Tibial nerve (tissue), 4 donors: Measurements from ENCODE around the gene GABPB2. TPM values are rescaled to one million over a fixed set of nuclear protein-coding genes. Genes with fewer than 3 reads are reported as not detected.

ENCODE experiments used
- DNase-seq, 2 donors: peaks; one replicate each; pipeline ENCODE4 v3.0.0-alpha.2; 2019; ENCODE audit warnings: low spot score in 2 of 2
- H3K27ac ChIP-seq, 4 donors: fragments of 200-600 bp; sonication (generic) in 3 of 4; one replicate each; pipeline ENCODE4 v1.5.1; 2017 to 2019; ENCODE audit warnings: mild to moderate bottlenecking in 1 of 4
- H3K27me3 ChIP-seq, 2 donors: fragments of 200-600 bp; sonication (generic) in 1 of 2; one replicate each; pipeline versions ENCODE4 v1.5.1 to v1.6.0; 2017 to 2019
- H3K36me3 ChIP-seq, 3 donors: fragments of 200-600 bp; sonication (generic); one replicate each; pipeline ENCODE4 v1.5.1; 2018 to 2019
- H3K4me1 ChIP-seq, 4 donors: fragments of 200-600 bp; sonication (generic) in 3 of 4; one replicate each; pipeline ENCODE4 v1.5.1; 2017 to 2019
- H3K4me3 ChIP-seq, 4 donors: fragments of 200-600 bp; sonication (generic) in 3 of 4; one replicate each; pipeline ENCODE4 v1.5.1; 2017 to 2019; ENCODE audit warnings: mild to moderate bottlenecking in 1 of 4, moderate library complexity in 1 of 4
- H3K9me3 ChIP-seq, 4 donors: fragments of 200-600 bp; sonication (generic) in 3 of 4; one replicate each; pipeline ENCODE4 v1.5.1; 2017 to 2019
- CTCF ChIP-seq, 5 experiments: fragments of 200-600 bp in 3 of 5; fragments of 450-650 bp in 2 of 5; sonication (generic) in 3 of 5; IDR thresholded peaks; one replicate each; pipeline ENCODE4 v1.5.1; 2016 to 2019; ENCODE audit warnings: antibody characterized with exemption in 5 of 5, mild to moderate bottlenecking in 3 of 5, moderate library complexity in 2 of 5
- EP300 ChIP-seq, 2 donors: sonication (generic); formaldehyde crosslinking; IDR thresholded peaks; one replicate each; pipeline ENCODE4 v1.6.1; 2017; ENCODE audit warnings: antibody characterized with exemption in 2 of 2, mild to moderate bottlenecking in 1 of 2
- POLR2A ChIP-seq, 2 donors: fragments of 450-650 bp; IDR thresholded peaks; one replicate each; pipeline ENCODE4 v1.6.1; 2017; ENCODE audit warnings: antibody characterized with exemption in 2 of 2, mild to moderate bottlenecking in 2 of 2, moderate library complexity in 2 of 2
- WGBS, 2 donors: methylation state at CpG; one replicate each; pipeline ENCODE4 v1.1.5; 2018; 5-methylcytosine and 5-hydroxymethylcytosine counted together
- total RNA-seq, 4 donors: library from RNA; depleted of rRNA; stranded (reverse); fragments of >200 nt; gene quantifications; one replicate each; pipeline ENCODE4 v1.1.0, GENCODE V29; 2016

The GABPB2 gene
- total RNA-seq, 4 donors from 2014 or later = 17.4 to 43.1 (median 22.3) TPM

GRCh38 chr1:151036356-151036755, 34.2 kb upstream of the GABPB2 start, which contains the start of gene BNIPL:
TSS of gene BNIPL (plus strand) at chr1:151036586. CDS start at chr1:151036726, 140 bp downstream.
- Histone ChIP-seq H3K4me3 (no peak within 1 kb of the TSS), H3K4me1 (no peaks in the 10 kb centered on the region), H3K27me3 (no peaks in the 10 kb centered on the region), H3K27ac (no peak within 1 kb of the TSS), H3K36me3 (peaks cover 0 to 42% (median 4%) of the 10 kb centered on the region in 3 donors), H3K9me3 (no peaks in the 10 kb centered on the region)
- TF ChIP-seq EP300 (IDR thresholded peaks at IDR 0.05) = no peak
- no peak for TF ChIP-seq POLR2A (IDR thresholded peaks at IDR 0.05)
- WGBS, 2 donors = 40 to 44% methylated on average over 2 of the region's 2 CpGs
- DNase-seq = no peak

DNA sequence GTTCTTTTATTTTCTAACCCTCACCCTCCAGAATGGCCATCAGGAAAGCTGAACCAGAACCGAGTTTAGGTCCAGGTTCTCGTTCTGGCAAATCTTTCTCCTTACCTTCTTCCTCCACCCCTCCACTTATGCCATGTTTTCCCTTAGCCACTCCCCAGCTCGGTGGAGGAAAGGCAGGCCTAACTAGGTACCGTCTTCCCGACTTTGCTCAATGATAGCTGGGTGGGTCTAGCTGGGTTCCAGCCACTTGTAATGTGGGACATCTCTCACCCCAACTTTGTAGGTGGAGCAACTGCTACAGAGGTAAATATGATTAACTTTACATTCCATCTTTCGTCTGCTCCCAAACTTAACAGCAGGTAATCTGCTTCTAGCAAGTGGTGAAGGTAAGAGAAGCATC, 33.5 kb upstream of the GABPB2 start:
- WGBS, 2 donors = 81 to 84% methylated on average over 6 of the region's 6 CpGs
- Histone ChIP-seq H3K4me3 (no peak overlapping the region), H3K9me3 (no peaks in the 10 kb centered on the region), H3K4me1 (no peaks in the 10 kb centered on the region), H3K36me3 (peaks cover 0 to 35% (median 4%) of the 10 kb centered on the region in 3 donors), H3K27me3 (no peaks in the 10 kb centered on the region), H3K27ac (no peak overlapping the region)
- DNase-seq = no peak
- no peak for TF ChIP-seq EP300 (IDR thresholded peaks at IDR 0.05)
- TF ChIP-seq CTCF (IDR thresholded peaks at IDR 0.05) = no peak
- no peak for TF ChIP-seq POLR2A (IDR thresholded peaks at IDR 0.05)

DNA sequence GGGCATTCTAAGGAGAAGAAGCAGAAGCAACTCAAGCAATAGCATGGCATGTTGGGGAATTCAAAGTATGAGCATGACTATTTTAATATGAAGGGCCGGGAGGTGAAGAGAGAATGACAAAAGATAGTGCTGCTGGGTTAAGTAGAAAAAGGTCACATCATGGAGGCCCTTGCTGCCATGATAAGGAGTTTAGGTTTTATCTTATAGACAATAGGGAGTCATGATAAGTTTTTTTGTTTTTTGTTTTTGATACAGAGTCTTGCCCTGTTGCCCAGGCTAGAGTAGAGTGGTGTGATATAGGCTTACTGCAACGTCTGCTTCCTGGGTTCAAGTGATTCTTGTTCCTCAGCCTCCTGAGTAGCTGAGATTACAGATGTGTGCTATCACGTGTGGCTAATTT, 31.0 kb upstream of the GABPB2 start:
- Histone ChIP-seq H3K27me3 (no peaks in the 10 kb centered on the region), H3K4me1 (no peaks in the 10 kb centered on the region), H3K9me3 (no peaks in the 10 kb centered on the region), H3K4me3 (no peak overlapping the region), H3K27ac (no peak overlapping the region), H3K36me3 (peaks cover 0 to 11% (median 0%) of the 10 kb centered on the region in 3 donors)
- TF ChIP-seq CTCF (IDR thresholded peaks at IDR 0.05) (no peak), EP300 (IDR thresholded peaks at IDR 0.05) (no peak), POLR2A (IDR thresholded peaks at IDR 0.05) (no peak)
- no peak for DNase-seq
- WGBS, 2 donors = 79 to 87% methylated on average over 3 of the region's 3 CpGs

- TF ChIP-seq CTCF (IDR thresholded peaks at IDR 0.05) (no peak), POLR2A (IDR thresholded peaks at IDR 0.05) (no peak), EP300 (IDR thresholded peaks at IDR 0.05) (no peak)
- DNase-seq = no peak
- no peak overlapping the region for H3K27ac ChIP-seq
- no peak overlapping the region for H3K4me3 ChIP-seq
- WGBS, 2 donors = 93 to 94% methylated on average over 1 of the region's 1 CpG
- H3K27me3 ChIP-seq = no peaks in the 10 kb centered on the region
- H3K4me1 ChIP-seq = peaks cover 0 to 9% (median 2%) of the 10 kb centered on the region in 4 donors
- H3K9me3 ChIP-seq = no peaks in the 10 kb centered on the region
- no peaks in the 10 kb centered on the region for H3K36me3 ChIP-seq
Observed at GRCh38 chr1:151043163-151043562, 27.4 kb upstream of the GABPB2 start.

DNA sequence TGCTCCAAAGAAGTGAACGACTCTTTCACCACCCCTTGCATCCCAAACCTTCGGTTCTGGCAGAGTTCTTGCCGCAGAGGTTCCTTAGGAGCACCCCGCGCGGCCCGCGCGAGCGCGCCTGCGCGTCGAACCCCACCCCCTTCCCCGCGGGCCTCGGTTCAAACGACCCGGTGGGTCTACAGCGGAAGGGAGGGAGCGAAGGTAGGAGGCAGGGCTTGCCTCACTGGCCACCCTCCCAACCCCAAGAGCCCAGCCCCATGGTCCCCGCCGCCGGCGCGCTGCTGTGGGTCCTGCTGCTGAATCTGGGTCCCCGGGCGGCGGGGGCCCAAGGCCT, 23.0 kb upstream of the GABPB2 start, which contains the start of gene C1orf56:
Gene C1orf56, plus strand, starts transcription at position 161 of the 334 bp plus-strand sequence. Its CDS starts 97 bp downstream, at position 258.
- Histone ChIP-seq H3K36me3 (peaks cover 0 to 12% (median 0%) of the 10 kb centered on the region in 3 donors), H3K27me3 (no peaks in the 10 kb centered on the region), H3K9me3 (no peaks in the 10 kb centered on the region), H3K27ac (peak within 1 kb of the TSS; percentile 86 to 99 (median 92)), H3K4me1 (peaks cover 0 to 28% (median 11%) of the 10 kb centered on the region in 4 donors), H3K4me3 (peak within 1 kb of the TSS; percentile 69 to 91 (median 90))
- 1 to 2% methylated on average over 19 to 27 of the region's 29 CpGs for WGBS, 2 donors
- DNase-seq = peak; percentile 42 to 49
- peak; percentile 48 to 87 for TF ChIP-seq EP300 (IDR thresholded peaks at IDR 0.05)
- peak; percentile 51 to 77 for TF ChIP-seq POLR2A (IDR thresholded peaks at IDR 0.05)
- peak in 2 of 5 experiments; percentile 6 to 18 for TF ChIP-seq CTCF (IDR thresholded peaks at IDR 0.05)
